Suprapubic skin (tissue), 4 donors: ENCODE results near the gene FHOD3. TPM values are rescaled to one million over a fixed set of nuclear protein-coding genes. Genes with fewer than 3 reads are reported as not detected.

Experiments
- DNase-seq, 2 donors: peaks; one replicate each; pipeline ENCODE4 v3.0.0-alpha.2; 2019; ENCODE audit warnings: low spot score in 2 of 2
- H3K27ac ChIP-seq: fragments of 200-600 bp; sonication (generic); one replicate; pipeline ENCODE4 v1.5.1; 2019
- H3K27me3 ChIP-seq: fragments of 200-600 bp; sonication (generic); one replicate; pipeline ENCODE4 v1.5.1; 2019
- H3K36me3 ChIP-seq: fragments of 200-600 bp; sonication (generic); one replicate; pipeline ENCODE4 v1.5.1; 2019
- H3K4me1 ChIP-seq: fragments of 200-600 bp; sonication (generic); one replicate; pipeline ENCODE4 v1.5.1; 2019
- H3K4me3 ChIP-seq: fragments of 200-600 bp; sonication (generic); one replicate; pipeline ENCODE4 v1.5.1; 2019; ENCODE audit warnings: mild to moderate bottlenecking
- H3K9me3 ChIP-seq: fragments of 200-600 bp; sonication (generic); one replicate; pipeline ENCODE4 v1.5.1; 2019
- EP300 ChIP-seq: sonication (generic); formaldehyde crosslinking; IDR thresholded peaks from one replicate; pipeline ENCODE4 v1.6.1; 2017; ENCODE audit warnings: antibody characterized with exemption
- POLR2A ChIP-seq, 2 donors: fragments of 450-650 bp; IDR thresholded peaks; one replicate each; pipeline ENCODE4 v1.6.1; 2017; ENCODE audit warnings: antibody characterized with exemption in 2 of 2, mild to moderate bottlenecking in 2 of 2, moderate library complexity in 2 of 2
- POLR2AphosphoS5 ChIP-seq, 3 donors: sonication (generic); formaldehyde crosslinking; IDR thresholded peaks; one replicate each; pipeline ENCODE4 v1.6.1; 2017; ENCODE audit warnings: antibody characterized with exemption in 3 of 3
- WGBS: methylation state at CpG from one replicate; pipeline ENCODE4 v1.1.5; 2018; 5-methylcytosine and 5-hydroxymethylcytosine counted together
- total RNA-seq, 4 donors: library from RNA; depleted of rRNA; stranded (reverse); fragments of >200 nt; gene quantifications; one replicate each; pipeline ENCODE4 v1.1.0, GENCODE V29; 2016
- TF ChIP-seq, protein P1 (sequence below), 2 donors: fragments of 200-600 bp in 1 of 2; fragments of 450-650 bp in 1 of 2; sonication (generic) in 1 of 2; IDR thresholded peaks; one replicate each; pipeline ENCODE4 v1.5.1; 2016 to 2019; ENCODE audit warnings: antibody characterized with exemption in 2 of 2, mild to moderate bottlenecking in 1 of 2, moderate library complexity in 1 of 2

The FHOD3 gene
- total RNA-seq, 4 donors from 2014 or later, result 5.8 to 18.7 (median 15.5) TPM

GRCh38 chr18:36262971-36263370, 34.5 kb upstream of the FHOD3 start:
- no peaks in the 10 kb centered on the region for H3K4me1 ChIP-seq
- WGBS, result 97% methylated on average over 1 of the region's 1 CpG

DNA sequence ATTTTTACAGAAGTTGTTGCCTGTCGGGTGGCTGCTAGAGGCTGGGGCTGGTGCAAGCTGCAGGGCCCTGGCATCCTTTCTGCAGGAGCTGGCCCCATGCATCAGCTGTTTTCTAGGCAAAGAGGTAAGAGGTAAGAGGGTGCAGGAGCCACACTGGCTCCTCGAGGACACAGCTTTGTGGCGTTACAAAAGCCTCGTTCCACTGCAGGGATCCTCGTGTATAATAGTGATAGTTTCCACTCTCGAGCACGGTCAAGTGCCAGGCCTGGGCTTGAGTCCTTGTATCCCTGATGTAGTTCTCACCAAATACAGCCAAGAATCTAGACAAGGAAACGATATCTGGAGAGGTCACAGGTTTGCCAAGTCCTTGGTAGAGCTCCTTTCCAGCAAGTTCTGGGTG, 33.2 kb upstream of the FHOD3 start:
- Histone ChIP-seq H3K9me3 (no peaks in the 10 kb centered on the region), H3K27me3 (no peaks in the 10 kb centered on the region), H3K4me1 (no peaks in the 10 kb centered on the region), H3K36me3 (no peaks in the 10 kb centered on the region), H3K4me3 (no peak overlapping the region), H3K27ac (no peak overlapping the region)
- WGBS, result 85% methylated on average over 8 of the region's 8 CpGs
- TF ChIP-seq EP300 (no peak), POLR2AphosphoS5 (IDR thresholded peaks at IDR 0.05) (no peak), POLR2A (IDR thresholded peaks at IDR 0.05) (no peak)
- TF ChIP-seq, protein P1, sequence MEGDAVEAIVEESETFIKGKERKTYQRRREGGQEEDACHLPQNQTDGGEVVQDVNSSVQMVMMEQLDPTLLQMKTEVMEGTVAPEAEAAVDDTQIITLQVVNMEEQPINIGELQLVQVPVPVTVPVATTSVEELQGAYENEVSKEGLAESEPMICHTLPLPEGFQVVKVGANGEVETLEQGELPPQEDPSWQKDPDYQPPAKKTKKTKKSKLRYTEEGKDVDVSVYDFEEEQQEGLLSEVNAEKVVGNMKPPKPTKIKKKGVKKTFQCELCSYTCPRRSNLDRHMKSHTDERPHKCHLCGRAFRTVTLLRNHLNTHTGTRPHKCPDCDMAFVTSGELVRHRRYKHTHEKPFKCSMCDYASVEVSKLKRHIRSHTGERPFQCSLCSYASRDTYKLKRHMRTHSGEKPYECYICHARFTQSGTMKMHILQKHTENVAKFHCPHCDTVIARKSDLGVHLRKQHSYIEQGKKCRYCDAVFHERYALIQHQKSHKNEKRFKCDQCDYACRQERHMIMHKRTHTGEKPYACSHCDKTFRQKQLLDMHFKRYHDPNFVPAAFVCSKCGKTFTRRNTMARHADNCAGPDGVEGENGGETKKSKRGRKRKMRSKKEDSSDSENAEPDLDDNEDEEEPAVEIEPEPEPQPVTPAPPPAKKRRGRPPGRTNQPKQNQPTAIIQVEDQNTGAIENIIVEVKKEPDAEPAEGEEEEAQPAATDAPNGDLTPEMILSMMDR (IDR thresholded peaks at IDR 0.05), result no peak
- no peak for DNase-seq

More at GRCh38 chr18:36262971-36263370, 34.5 kb upstream of the FHOD3 start:
- TF ChIP-seq, protein P1 (IDR thresholded peaks at IDR 0.05), result no peak
- TF ChIP-seq EP300 (no peak), POLR2AphosphoS5 (IDR thresholded peaks at IDR 0.05) (no peak)
- Histone ChIP-seq H3K27ac (no peak overlapping the region), H3K4me3 (no peak overlapping the region), H3K36me3 (no peaks in the 10 kb centered on the region), H3K9me3 (no peaks in the 10 kb centered on the region), H3K27me3 (no peaks in the 10 kb centered on the region)
- DNase-seq, result no peak

- Histone ChIP-seq H3K36me3 (no peaks in the 10 kb centered on the region), H3K27me3 (no peaks in the 10 kb centered on the region), H3K27ac (no peak overlapping the region), H3K9me3 (no peaks in the 10 kb centered on the region), H3K4me1 (no peaks in the 10 kb centered on the region), H3K4me3 (no peak overlapping the region)
- no peak for TF ChIP-seq POLR2A (IDR thresholded peaks at IDR 0.05)
- no peak for DNase-seq
- 36% methylated on average over 5 of the region's 5 CpGs for WGBS
These were observed 32.5 kb upstream of the FHOD3 start for GRCh38 chr18:36265015-36265414.

DNA sequence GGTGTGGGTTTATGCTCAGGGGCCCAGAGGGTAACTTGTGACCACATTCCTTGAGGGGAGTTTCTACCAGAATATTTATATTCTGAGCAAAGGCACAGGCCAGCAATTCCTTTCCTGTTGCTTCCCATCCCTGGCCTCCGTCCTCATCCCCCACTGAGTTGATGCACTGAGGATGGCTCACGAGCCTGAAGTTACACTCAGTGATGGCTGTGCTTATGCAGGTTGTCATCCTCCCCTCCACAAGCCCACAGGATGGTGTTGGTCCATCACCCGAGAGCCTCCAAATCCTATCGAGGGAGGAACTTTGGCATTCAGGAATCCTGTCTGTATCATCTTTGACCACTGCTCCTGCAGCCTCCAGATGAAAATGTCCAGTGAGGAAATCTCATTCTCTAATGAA, 28.4 kb upstream of the FHOD3 start:
- Histone ChIP-seq H3K4me1 (no peaks in the 10 kb centered on the region), H3K27ac (no peak overlapping the region), H3K9me3 (no peaks in the 10 kb centered on the region), H3K27me3 (no peaks in the 10 kb centered on the region), H3K4me3 (no peak overlapping the region), H3K36me3 (no peaks in the 10 kb centered on the region)
- no peak for DNase-seq
- WGBS, result 93% methylated on average over 4 of the region's 4 CpGs
- no peak for TF ChIP-seq POLR2A (IDR thresholded peaks at IDR 0.05)
- TF ChIP-seq, protein P1 (IDR thresholded peaks at IDR 0.05), result no peak
- TF ChIP-seq EP300, result no peak
- TF ChIP-seq POLR2AphosphoS5 (IDR thresholded peaks at IDR 0.05), result no peak

- Histone ChIP-seq H3K4me1 (no peaks in the 10 kb centered on the region), H3K36me3 (no peaks in the 10 kb centered on the region)
These were observed 26.4 kb upstream of the FHOD3 start for GRCh38 chr18:36271153-36271552.

More at GRCh38 chr18:36271153-36271552, 26.4 kb upstream of the FHOD3 start:
- TF ChIP-seq EP300 (no peak), POLR2A (IDR thresholded peaks at IDR 0.05) (no peak), POLR2AphosphoS5 (IDR thresholded peaks at IDR 0.05) (no peak)
- TF ChIP-seq, protein P1 (IDR thresholded peaks at IDR 0.05), result no peak
- Histone ChIP-seq H3K27ac (no peak overlapping the region), H3K9me3 (no peaks in the 10 kb centered on the region), H3K4me3 (no peak overlapping the region), H3K27me3 (no peaks in the 10 kb centered on the region)
- DNase-seq, result no peak
